ENCODE results near the gene OR2A1. TPM values are rescaled to one million over a fixed set of nuclear protein-coding genes. Genes with fewer than 3 reads are reported as not detected.
"Not testable (repeated sequence)": the region's sequence is repeated elsewhere in the genome, so short reads cannot be mapped to it uniquely, and the experiment has no call there.

The OR2A1 gene
- total RNA-seq, 2 experiments from 2014 or later: not detected

DNA sequence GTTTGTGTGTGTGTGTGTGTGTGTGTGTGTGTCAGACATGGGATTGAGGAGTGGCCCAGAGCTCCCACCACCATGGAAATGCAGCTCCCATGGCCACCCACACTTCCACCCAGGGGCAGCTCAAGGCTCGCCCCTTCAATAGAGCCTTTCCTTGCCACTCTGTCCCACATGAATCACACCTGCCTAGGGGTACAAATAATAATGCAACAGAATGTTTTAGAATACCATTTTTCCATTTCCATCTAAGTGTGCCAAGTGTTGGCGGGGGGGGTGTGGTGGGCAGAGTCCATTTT, 19.7 kb downstream of the OR2A1 start:
- POLR2A ChIA-PET: interaction anchor here (0.6 kb wide), 1 partner anchor 60 kb away, joined by 5 read pairs; no protein-coding TSS in a partner anchor
- not testable (repeated sequence) for H3K27me3 Mint-ChIP-seq (ENCODE audit: low read depth); H3K9me3 Mint-ChIP-seq (ENCODE audit: insufficient read depth)

DNA sequence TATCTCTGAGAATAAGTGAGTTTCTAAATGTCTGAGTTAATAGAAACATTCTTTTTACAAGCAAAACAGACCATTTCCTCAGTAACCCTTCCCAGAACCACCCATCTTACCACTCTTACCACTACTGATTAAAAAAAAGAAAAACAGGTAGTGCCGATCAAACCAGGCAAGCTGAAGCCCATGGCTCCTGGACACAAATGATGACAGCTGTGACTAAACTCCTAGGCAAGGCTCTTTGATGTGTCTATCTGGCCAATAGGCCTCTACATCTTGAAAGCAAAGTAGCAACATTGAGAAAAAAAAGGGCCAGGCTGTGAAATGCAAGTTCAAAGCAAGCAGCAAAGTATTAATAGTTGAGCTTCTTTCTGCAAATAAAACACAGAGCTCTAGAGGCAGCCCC, 36.4 kb downstream of the OR2A1 start:
- H3K4me3 Mint-ChIP-seq, POLR2A ChIA-PET: not testable (repeated sequence)
- peak; percentile 85 for ATAC-seq

More for the DNA sequence above, 19.7 kb downstream of the OR2A1 start:
- H3K4me1 Mint-ChIP-seq (ENCODE audit: low read depth); CTCF ChIA-PET; H3K36me3 Mint-ChIP-seq (ENCODE audit: low read depth); H3K27ac Mint-ChIP-seq; ATAC-seq; DNase-seq; H3K4me3 Mint-ChIP-seq: not testable (repeated sequence)

DNA sequence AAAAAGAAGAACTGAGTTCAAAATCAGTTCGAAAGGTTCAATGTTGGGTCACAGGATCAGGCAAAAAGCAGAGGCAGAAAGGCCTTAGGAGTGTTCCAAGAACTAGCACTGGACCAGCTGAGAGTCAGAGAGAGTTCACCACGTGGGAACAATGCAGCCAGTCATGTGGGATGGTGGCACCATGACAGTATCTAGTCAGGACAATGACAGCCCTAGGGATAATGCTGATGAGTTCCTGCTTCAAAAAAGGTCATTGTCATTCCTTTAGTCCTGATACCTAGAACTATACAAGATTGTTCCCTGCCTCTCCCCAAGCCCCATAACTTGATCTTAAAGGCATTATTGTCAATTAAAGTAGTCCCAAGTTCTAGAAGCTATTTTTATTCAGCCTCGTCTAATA, 39.4 kb downstream of the OR2A1 start:
- H3K4me1 Mint-ChIP-seq (ENCODE audit: low read depth): peaks cover 13% of the 10 kb centered on the region
- CTCF ChIA-PET; H3K4me3 Mint-ChIP-seq; DNase-seq; POLR2A ChIA-PET; H3K27ac Mint-ChIP-seq; H3K27me3 Mint-ChIP-seq (ENCODE audit: low read depth); H3K9me3 Mint-ChIP-seq (ENCODE audit: insufficient read depth); ATAC-seq; H3K36me3 Mint-ChIP-seq (ENCODE audit: low read depth): not testable (repeated sequence)

More for the DNA sequence above, 36.4 kb downstream of the OR2A1 start:
- H3K4me1 Mint-ChIP-seq (ENCODE audit: low read depth); CTCF ChIA-PET; H3K27me3 Mint-ChIP-seq (ENCODE audit: low read depth); H3K27ac Mint-ChIP-seq; H3K9me3 Mint-ChIP-seq (ENCODE audit: insufficient read depth); H3K36me3 Mint-ChIP-seq (ENCODE audit: low read depth); DNase-seq: not testable (repeated sequence)

DNA sequence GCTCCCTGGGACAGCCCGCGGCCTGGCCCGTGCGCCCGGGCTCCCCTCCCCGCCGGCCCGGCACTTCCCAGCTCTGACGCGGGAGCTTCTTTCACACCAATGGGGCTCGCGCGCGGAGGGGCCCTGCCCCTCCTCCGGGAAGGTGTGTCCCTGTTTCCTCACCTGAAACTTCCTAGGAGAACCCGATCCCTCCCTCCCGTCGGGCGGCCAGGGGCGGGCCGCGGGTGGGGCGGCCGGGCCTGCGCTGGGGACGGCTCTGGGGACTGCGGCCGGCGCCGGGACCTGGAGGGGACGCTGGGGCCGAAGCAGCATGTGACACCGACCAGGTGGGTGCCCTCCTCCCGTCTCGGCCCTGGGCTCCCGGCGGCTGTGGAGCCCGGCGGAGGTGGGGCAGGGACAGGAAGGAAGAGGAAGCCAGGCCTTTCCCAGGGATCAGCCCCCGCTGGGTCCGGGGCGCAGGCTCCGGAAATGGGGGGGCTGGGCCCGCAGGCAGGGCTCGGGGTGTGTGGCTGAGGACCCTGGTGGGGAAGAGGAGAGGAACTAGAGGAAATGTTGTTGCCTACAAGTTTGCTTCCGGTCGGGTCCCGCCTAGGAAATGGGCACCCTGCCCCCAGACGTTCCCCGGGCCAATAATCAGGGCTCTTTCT, 43.1 kb downstream of the OR2A1 start, which contains the start of gene ARHGEF5:
TSS of gene ARHGEF5 (plus strand) at position 227 of the 647 bp plus-strand sequence. CDS start 7,268 bp downstream, outside the sequence.
- H3K9me3 Mint-ChIP-seq (ENCODE audit: insufficient read depth); DNase-seq; POLR2A ChIA-PET: not testable (repeated sequence)

DNA sequence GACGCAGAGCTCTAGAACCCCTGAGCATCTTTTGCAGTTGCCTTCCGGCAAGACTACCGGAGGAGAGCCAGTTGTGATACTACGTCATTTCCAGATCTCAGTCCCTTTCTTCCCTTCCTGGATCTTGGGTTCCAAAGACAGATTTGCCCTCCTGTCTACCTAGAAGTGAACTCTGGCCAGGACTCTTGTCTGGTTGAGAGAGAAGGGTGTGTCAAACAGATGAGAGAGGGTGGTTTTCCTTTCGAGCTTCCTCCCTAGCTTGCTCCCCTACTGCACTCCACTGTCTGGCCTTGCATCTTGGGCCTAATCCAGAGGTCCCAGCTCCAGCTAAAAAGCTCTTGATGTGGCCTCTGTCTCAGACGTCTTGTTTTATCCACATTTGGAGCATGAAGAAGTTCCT, 44.0 kb downstream of the OR2A1 start:
- H3K27me3 Mint-ChIP-seq (ENCODE audit: low read depth); H3K27ac Mint-ChIP-seq; H3K9me3 Mint-ChIP-seq (ENCODE audit: insufficient read depth); H3K4me3 Mint-ChIP-seq; DNase-seq; ATAC-seq; CTCF ChIA-PET; POLR2A ChIA-PET; H3K36me3 Mint-ChIP-seq (ENCODE audit: low read depth): not testable (repeated sequence)
- H3K4me1 Mint-ChIP-seq (ENCODE audit: low read depth): peaks cover 15% of the 10 kb centered on the region

More for the DNA sequence above, 43.1 kb downstream of the OR2A1 start, which contains the start of gene ARHGEF5:
- CTCF ChIA-PET; H3K27me3 Mint-ChIP-seq (ENCODE audit: low read depth); H3K36me3 Mint-ChIP-seq (ENCODE audit: low read depth): not testable (repeated sequence)
- ATAC-seq: peak; percentile 87
- Mint-ChIP-seq H3K4me3 (peak within 1 kb of the TSS; percentile 84), H3K4me1 (ENCODE audit: low read depth) (peaks cover 15% of the 10 kb centered on the region), H3K27ac (peak within 1 kb of the TSS; percentile 89)

DNA sequence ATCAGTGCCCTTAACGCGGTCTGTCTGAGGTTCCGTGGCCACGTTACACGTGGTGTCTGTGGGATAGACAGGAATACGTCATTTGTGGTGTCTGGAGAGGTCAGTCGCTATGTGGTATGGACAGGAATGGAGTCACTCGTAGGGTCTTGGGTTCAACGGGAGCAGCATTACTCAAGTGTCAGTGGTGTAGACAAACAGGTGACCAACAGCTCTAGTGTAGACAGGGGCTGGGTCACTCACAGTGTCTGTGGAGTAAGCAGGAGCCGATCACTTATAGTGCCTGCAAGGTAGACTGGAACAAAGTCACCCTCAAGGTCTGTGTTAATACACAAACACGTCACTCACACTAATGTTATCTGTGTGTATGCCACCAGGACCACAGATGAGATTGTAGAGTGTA, 44.6 kb downstream of the OR2A1 start:
- H3K27ac Mint-ChIP-seq; H3K36me3 Mint-ChIP-seq (ENCODE audit: low read depth); DNase-seq; POLR2A ChIA-PET; ATAC-seq; H3K9me3 Mint-ChIP-seq (ENCODE audit: insufficient read depth); H3K4me3 Mint-ChIP-seq; H3K27me3 Mint-ChIP-seq (ENCODE audit: low read depth); CTCF ChIA-PET: not testable (repeated sequence)
- peaks cover 15% of the 10 kb centered on the region for H3K4me1 Mint-ChIP-seq (ENCODE audit: low read depth)

DNA sequence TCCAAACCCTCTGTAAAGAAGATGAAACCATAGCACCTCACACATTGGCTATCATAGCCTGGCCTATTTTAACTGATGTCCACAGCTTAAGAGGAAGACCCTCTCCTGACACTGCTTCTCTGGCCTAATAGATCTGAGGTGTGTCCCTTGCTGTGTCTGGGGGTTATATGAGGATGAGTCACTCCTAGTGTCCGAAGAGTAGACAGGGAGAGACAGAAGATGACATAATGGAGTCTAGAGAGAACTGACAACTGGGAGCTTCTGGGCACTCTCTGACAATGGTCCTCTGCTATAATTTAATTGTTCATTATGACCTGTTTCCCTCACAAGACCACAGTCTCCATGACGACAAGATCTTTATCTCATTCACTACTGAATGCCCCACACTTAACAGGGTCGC, 49.8 kb downstream of the OR2A1 start:
- H3K27me3 Mint-ChIP-seq (ENCODE audit: low read depth); H3K4me1 Mint-ChIP-seq (ENCODE audit: low read depth); DNase-seq; CTCF ChIA-PET; POLR2A ChIA-PET; H3K36me3 Mint-ChIP-seq (ENCODE audit: low read depth); H3K27ac Mint-ChIP-seq; H3K4me3 Mint-ChIP-seq; H3K9me3 Mint-ChIP-seq (ENCODE audit: insufficient read depth): not testable (repeated sequence)
- peak; percentile 35 for ATAC-seq

DNA sequence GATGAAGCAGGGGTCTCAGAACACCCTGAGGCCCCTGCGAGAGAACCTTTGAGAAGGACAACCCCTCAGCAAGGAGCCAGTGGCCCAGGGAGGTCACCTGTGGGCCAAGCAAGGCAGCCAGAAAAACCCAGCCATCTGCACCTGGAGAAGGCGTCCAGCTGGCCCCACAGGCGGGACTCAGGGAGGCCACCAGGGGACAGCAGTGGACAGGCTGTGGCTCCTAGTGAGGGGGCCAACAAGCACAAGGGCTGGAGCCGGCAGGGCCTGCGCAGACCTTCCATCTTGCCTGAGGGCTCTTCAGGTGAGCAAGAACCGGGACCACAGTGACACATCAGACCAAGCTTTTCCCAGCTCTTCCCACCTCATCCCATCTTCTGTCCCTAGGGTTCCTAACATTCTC, 53.3 kb downstream of the OR2A1 start:
- H3K36me3 Mint-ChIP-seq (ENCODE audit: low read depth): not testable (repeated sequence)

DNA sequence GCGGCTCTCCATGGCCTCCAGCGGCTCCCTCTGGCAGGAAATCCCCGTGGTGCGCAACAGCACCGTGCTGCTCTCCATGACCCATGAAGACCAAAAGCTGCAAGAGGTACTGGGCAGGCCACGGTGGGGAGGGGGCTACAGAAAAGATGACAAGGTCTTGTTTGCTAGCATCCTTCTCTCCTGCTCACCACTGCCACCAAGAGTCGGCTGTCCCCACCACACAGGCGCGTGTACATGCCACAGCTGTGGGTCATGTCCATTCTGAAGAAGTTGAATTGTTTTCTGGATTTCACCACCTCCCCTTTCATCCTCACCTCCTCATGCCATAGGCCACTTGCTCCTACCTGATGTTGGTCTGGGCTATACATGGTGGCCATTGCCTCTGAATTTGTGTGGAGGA, 55.0 kb downstream of the OR2A1 start:
- ATAC-seq; H3K4me1 Mint-ChIP-seq (ENCODE audit: low read depth); H3K4me3 Mint-ChIP-seq; H3K36me3 Mint-ChIP-seq (ENCODE audit: low read depth); H3K27ac Mint-ChIP-seq; DNase-seq; CTCF ChIA-PET; POLR2A ChIA-PET; H3K27me3 Mint-ChIP-seq (ENCODE audit: low read depth); H3K9me3 Mint-ChIP-seq (ENCODE audit: insufficient read depth): not testable (repeated sequence)

More for the DNA sequence above, 53.3 kb downstream of the OR2A1 start:
- CTCF ChIA-PET; H3K4me1 Mint-ChIP-seq (ENCODE audit: low read depth); H3K27ac Mint-ChIP-seq; H3K9me3 Mint-ChIP-seq (ENCODE audit: insufficient read depth); H3K4me3 Mint-ChIP-seq; ATAC-seq; POLR2A ChIA-PET; H3K27me3 Mint-ChIP-seq (ENCODE audit: low read depth); DNase-seq: not testable (repeated sequence)

DNA sequence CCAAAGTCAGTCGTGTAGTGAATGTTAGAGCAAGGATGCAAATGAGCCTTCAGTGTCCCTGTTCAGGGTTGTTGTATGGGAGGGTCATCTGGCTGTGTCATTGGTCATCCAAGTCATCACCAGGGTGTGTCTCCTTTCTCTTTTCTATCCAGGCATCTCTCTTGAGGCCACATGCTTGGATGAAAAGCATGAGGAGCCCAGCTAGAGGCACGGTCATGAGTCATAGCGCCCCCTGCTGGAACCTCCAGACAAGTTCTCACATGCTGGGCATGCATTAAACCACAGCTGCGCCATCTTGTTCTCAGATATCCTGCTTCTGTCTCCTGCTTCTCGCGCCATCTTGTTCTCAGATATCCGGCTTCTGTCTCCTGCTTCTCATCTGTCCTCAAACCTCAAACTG, 57.0 kb downstream of the OR2A1 start:
- CTCF ChIA-PET; ATAC-seq; H3K27me3 Mint-ChIP-seq (ENCODE audit: low read depth); POLR2A ChIA-PET; H3K36me3 Mint-ChIP-seq (ENCODE audit: low read depth); DNase-seq; H3K27ac Mint-ChIP-seq; H3K4me1 Mint-ChIP-seq (ENCODE audit: low read depth); H3K9me3 Mint-ChIP-seq (ENCODE audit: insufficient read depth); H3K4me3 Mint-ChIP-seq: not testable (repeated sequence)

Other genes with a start within 250 kb of the OR2A1 start
- not detected for gene OR2A25, start 242.6 kb upstream of the OR2A1 start, total RNA-seq
- gene OR2A12, start 226.1 kb upstream of the OR2A1 start, total RNA-seq: not detected
- gene OR2A2, start 202.8 kb upstream of the OR2A1 start, total RNA-seq: not detected
- not detected for gene OR2A14, start 189.2 kb upstream of the OR2A1 start, total RNA-seq
- gene CTAGE4, start 129.0 kb upstream of the OR2A1 start, total RNA-seq: under 1 TPM in 1 of 2 experiments, not detected in 1; 0.47 TPM
- 1 to 10 TPM; 2.4 to 2.6 TPM for gene ARHGEF35, start 116.6 kb upstream of the OR2A1 start, total RNA-seq
- gene OR2A42, start 72.8 kb upstream of the OR2A1 start, total RNA-seq: not detected
- gene OR2A7, start 47.6 kb upstream of the OR2A1 start, total RNA-seq: 1 to 10 TPM; 1.5 to 1.6 TPM
- 1 to 10 TPM; 2.2 TPM for gene CTAGE8, start 43.1 kb upstream of the OR2A1 start, total RNA-seq
- 1 to 10 TPM; 8.2 to 10.0 TPM for gene ARHGEF5, start 43.0 kb downstream of the OR2A1 start, total RNA-seq
- not detected for gene NOBOX, start 91.3 kb downstream of the OR2A1 start, total RNA-seq

Measured in activated CD8-positive, alpha-beta T cell treated with anti-CD3 and anti-CD28 coated beads, Interleukin-2, amount 10 ng/mL, durations not matched to agents 7 days and 5 days (primary cell).